Stomach (tissue), 9 donors: Measurements from ENCODE around the gene FAM168B. TPM values are rescaled to one million over a fixed set of nuclear protein-coding genes. Genes with fewer than 3 reads are reported as not detected.

Experiments
- DNase-seq, 2 donors: peaks; one replicate each; pipeline versions ENCODE4 v3.0.0 to v3.0.0-alpha.2; 2013 to 2019
- H3K27ac ChIP-seq, 5 donors: fragments of 200-600 bp in 4 of 5; sonication (generic) in 4 of 5; one replicate each; pipeline ENCODE4 v1.5.1; 2013 to 2019; ENCODE audit warnings: mild to moderate bottlenecking in 1 of 5, moderate library complexity in 1 of 5
- H3K27me3 ChIP-seq, 3 donors: fragments of 200-600 bp; sonication (generic); one replicate each; pipeline ENCODE4 v1.5.1; 2017 to 2019; ENCODE audit warnings: mixed run types in 1 of 3
- H3K36me3 ChIP-seq, 4 donors: fragments of 200-600 bp; sonication (generic); 1 replicate in 3 of 4; 2 replicates in 1 of 4; pipeline ENCODE4 v1.5.1; 2016 to 2019
- H3K4me1 ChIP-seq, 4 donors: fragments of 200-600 bp; sonication (generic); one replicate each; pipeline ENCODE4 v1.5.1; 2016 to 2019
- H3K4me3 ChIP-seq, 4 donors: fragments of 200-600 bp; sonication (generic) in 3 of 4; one replicate each; pipeline ENCODE4 v1.5.1; 2016 to 2019; ENCODE audit warnings: mild to moderate bottlenecking in 1 of 4
- H3K9me3 ChIP-seq, 4 donors: fragments of 200-600 bp; sonication (generic); one replicate each; pipeline ENCODE4 v1.5.1; 2016 to 2019
- CTCF ChIP-seq, 7 experiments: fragments of 450-650 bp in 4 of 7; fragments of 200-600 bp in 3 of 7; sonication (generic) in 3 of 7; IDR thresholded peaks; one replicate each; pipeline ENCODE4 v1.5.1; 2016 to 2019; ENCODE audit warnings: antibody characterized with exemption in 7 of 7, control low read depth in 2 of 7, mild to moderate bottlenecking in 1 of 7
- EP300 ChIP-seq: sonication (generic); formaldehyde crosslinking; IDR thresholded peaks from one replicate; pipeline ENCODE4 v1.6.1; 2017; ENCODE audit warnings: antibody characterized with exemption
- POLR2A ChIP-seq, 4 donors: fragments of 450-650 bp; IDR thresholded peaks; one replicate each; pipeline ENCODE4 v1.6.1; 2016; ENCODE audit warnings: antibody characterized with exemption in 4 of 4, control low read depth in 2 of 4, mild to moderate bottlenecking in 1 of 4, moderate library complexity in 1 of 4
- POLR2AphosphoS5 ChIP-seq, 3 donors: sonication (generic); formaldehyde crosslinking; IDR thresholded peaks; one replicate each; pipeline ENCODE4 v1.6.1; 2016; ENCODE audit warnings: antibody characterized with exemption in 3 of 3
- WGBS, 5 donors: extraction: QIAGEN DNeasy Blood & Tissue Kit in 3 of 5; methylation state at CpG; one replicate each; pipeline versions ENCODE4 v1.1.5 to v1.1.7; 2013 to 2018; 5-methylcytosine and 5-hydroxymethylcytosine counted together
- intact Hi-C: fragments of 100-400 bp; cut with DNase I; formaldehyde crosslinking; loops from one replicate; pipeline ENCODE4 v1.15.1; 2023; ENCODE audit warnings: low total_unique reads
- polyA plus RNA-seq, 3 donors: library from polyadenylated mRNA; stranded (reverse); fragments of 200-250 nt; gene quantifications; one replicate each; pipeline ENCODE4 v1.2.3, GENCODE V29; 2013
- total RNA-seq, 5 donors: library from RNA; depleted of rRNA; stranded (reverse); fragments of >200 nt; gene quantifications; one replicate each; pipeline versions ENCODE4 v1.1.0 to v1.2.3, GENCODE V29; 2014 to 2016
- donor health status: healthy with polysubstance abuse.
- donor health status: Bipolar disorder and iron deficiency.
- donor health status: healthy.

Gene FAM168B
- total and polyA plus RNA-seq, 8 donors = 8.2 to 103 (median 42.7) TPM

- peaks cover 10 to 47% (median 26%) of the 10 kb centered on the region in 4 donors for H3K4me1 ChIP-seq
- WGBS, 5 donors = 56 to 71% (median 70%) methylated on average over 2 of the region's 2 CpGs
- H3K4me3 ChIP-seq = no peak overlapping the region
- peak in 1 of 2 donors; percentile 12 for DNase-seq
- no peaks in the 10 kb centered on the region for H3K27me3 ChIP-seq
- TF ChIP-seq CTCF (IDR thresholded peaks at IDR 0.05) (no peak), EP300 (no peak), POLR2AphosphoS5 (IDR thresholded peaks at IDR 0.05) (no peak), POLR2A (IDR thresholded peaks at IDR 0.05) (no peak)
- H3K36me3 ChIP-seq = peaks cover 0 to 16% (median 10%) of the 10 kb centered on the region in 4 donors
- no peak overlapping the region for H3K27ac ChIP-seq
- intact Hi-C loops = no loop called here
- H3K9me3 ChIP-seq = no peaks in the 10 kb centered on the region
These were observed 19.3 kb upstream of the FAM168B start for GRCh38 chr2:131112529-131112928.

GRCh38 chr2:131105950-131106801, 12.9 kb upstream of the FAM168B start:
- WGBS, 5 donors = 2 to 3% (median 2%) methylated on average over 19 of the region's 19 CpGs
- intact Hi-C loops = no loop called here
- TF ChIP-seq CTCF (IDR thresholded peaks at IDR 0.05) (no peak), POLR2AphosphoS5 (IDR thresholded peaks at IDR 0.05) (peak in 2 of 3 donors; percentile 10 to 31), EP300 (no peak), POLR2A (IDR thresholded peaks at IDR 0.05) (no peak)

GRCh38 chr2:131105156-131105949, 12.1 kb upstream of the FAM168B start, which contains the start of gene PLEKHB2:
Gene PLEKHB2 (plus strand): TSS chr2:131105336. CDS start chr2:131120942, 15,606 bp downstream.
- Histone ChIP-seq H3K36me3 (peaks cover 0 to 2% (median 0%) of the 10 kb centered on the region in 4 donors), H3K4me1 (peaks cover 25 to 41% (median 33%) of the 10 kb centered on the region in 4 donors), H3K4me3 (peak within 1 kb of the TSS; percentile 85 to 96 (median 92)), H3K27ac (peak within 1 kb of the TSS; percentile 86 to 97 (median 95)), H3K9me3 (no peaks in the 10 kb centered on the region), H3K27me3 (no peaks in the 10 kb centered on the region)
- DNase-seq = peak; percentile 92 to 97
- no peak for TF ChIP-seq CTCF (IDR thresholded peaks at IDR 0.05)
- TF ChIP-seq EP300 = no peak
- TF ChIP-seq POLR2A (IDR thresholded peaks at IDR 0.05) = peak in 2 of 4 donors; percentile 71 to 84
- peak; percentile 97 to 98 (median 97) for TF ChIP-seq POLR2AphosphoS5 (IDR thresholded peaks at IDR 0.05)
- 0 to 1% (median 1%) methylated on average over 64 to 66 of the region's 66 CpGs for WGBS, 5 donors
- intact Hi-C loops = no loop called here

More at GRCh38 chr2:131105950-131106801, 12.9 kb upstream of the FAM168B start:
- peaks cover 0 to 5% (median 0%) of the 10 kb centered on the region in 4 donors for H3K36me3 ChIP-seq
- H3K27me3 ChIP-seq = no peaks in the 10 kb centered on the region
- peak overlapping the region; percentile 86 to 97 (median 95) for H3K27ac ChIP-seq
- peak; percentile 42 to 81 for DNase-seq
- H3K9me3 ChIP-seq = no peaks in the 10 kb centered on the region
- H3K4me3 ChIP-seq = peak overlapping the region; percentile 85 to 96 (median 92)
- peaks cover 25 to 41% (median 33%) of the 10 kb centered on the region in 4 donors for H3K4me1 ChIP-seq
